PFSK-1 (cell line): ENCODE results near the gene EFR3B.

ENCODE experiments used
- FOXP2 ChIP-seq: optimal IDR thresholded peaks from 2 replicates; pipeline ENCODE3; 2011; ENCODE audit warnings: borderline replicate concordance, control low read depth, inconsistent platforms; ENCODE audit not compliant: insufficient read depth; ENCODE audit errors: extremely low read length, extremely low read depth
- POLR2AphosphoS5 ChIP-seq: IDR thresholded peaks from 2 replicates; pipeline ENCODE4 v1.6.1; 2012; ENCODE audit warnings: low read depth, mild to moderate bottlenecking, control low read depth, low read length, moderate library complexity
- SIN3A ChIP-seq: IDR thresholded peaks from 2 replicates; pipeline ENCODE4 v1.6.1; 2012; ENCODE audit warnings: mild to moderate bottlenecking, low read length, moderate library complexity, borderline replicate concordance; ENCODE audit not compliant: insufficient read depth
- TAF1 ChIP-seq: IDR thresholded peaks from 2 replicates; pipeline ENCODE4 v1.6.1; 2012; ENCODE audit warnings: low read length, control low read depth, borderline replicate concordance; ENCODE audit not compliant: insufficient read depth
- TF ChIP-seq, protein P1 (sequence below), 2 experiments: IDR thresholded peaks; 2 replicates each; pipeline versions ENCODE4 v1.6.1 to v1.8.0; 2011 to 2012; ENCODE audit warnings: low read depth in 2 of 2, low read length in 2 of 2, control low read depth in 1 of 2, inconsistent platforms in 1 of 2, mild to moderate bottlenecking in 1 of 2, moderate library complexity in 1 of 2; ENCODE audit not compliant: insufficient read depth in 1 of 2

- no peak for TF ChIP-seq TAF1
- no peak for TF ChIP-seq POLR2AphosphoS5
- TF ChIP-seq, protein P1, sequence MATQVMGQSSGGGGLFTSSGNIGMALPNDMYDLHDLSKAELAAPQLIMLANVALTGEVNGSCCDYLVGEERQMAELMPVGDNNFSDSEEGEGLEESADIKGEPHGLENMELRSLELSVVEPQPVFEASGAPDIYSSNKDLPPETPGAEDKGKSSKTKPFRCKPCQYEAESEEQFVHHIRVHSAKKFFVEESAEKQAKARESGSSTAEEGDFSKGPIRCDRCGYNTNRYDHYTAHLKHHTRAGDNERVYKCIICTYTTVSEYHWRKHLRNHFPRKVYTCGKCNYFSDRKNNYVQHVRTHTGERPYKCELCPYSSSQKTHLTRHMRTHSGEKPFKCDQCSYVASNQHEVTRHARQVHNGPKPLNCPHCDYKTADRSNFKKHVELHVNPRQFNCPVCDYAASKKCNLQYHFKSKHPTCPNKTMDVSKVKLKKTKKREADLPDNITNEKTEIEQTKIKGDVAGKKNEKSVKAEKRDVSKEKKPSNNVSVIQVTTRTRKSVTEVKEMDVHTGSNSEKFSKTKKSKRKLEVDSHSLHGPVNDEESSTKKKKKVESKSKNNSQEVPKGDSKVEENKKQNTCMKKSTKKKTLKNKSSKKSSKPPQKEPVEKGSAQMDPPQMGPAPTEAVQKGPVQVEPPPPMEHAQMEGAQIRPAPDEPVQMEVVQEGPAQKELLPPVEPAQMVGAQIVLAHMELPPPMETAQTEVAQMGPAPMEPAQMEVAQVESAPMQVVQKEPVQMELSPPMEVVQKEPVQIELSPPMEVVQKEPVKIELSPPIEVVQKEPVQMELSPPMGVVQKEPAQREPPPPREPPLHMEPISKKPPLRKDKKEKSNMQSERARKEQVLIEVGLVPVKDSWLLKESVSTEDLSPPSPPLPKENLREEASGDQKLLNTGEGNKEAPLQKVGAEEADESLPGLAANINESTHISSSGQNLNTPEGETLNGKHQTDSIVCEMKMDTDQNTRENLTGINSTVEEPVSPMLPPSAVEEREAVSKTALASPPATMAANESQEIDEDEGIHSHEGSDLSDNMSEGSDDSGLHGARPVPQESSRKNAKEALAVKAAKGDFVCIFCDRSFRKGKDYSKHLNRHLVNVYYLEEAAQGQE (IDR thresholded peaks at IDR 0.05; ENCODE audit: insufficient read depth in 1 of 2, low read depth in 2 of 2, low read length in 2 of 2) = no peak
- no peak for TF ChIP-seq SIN3A
- TF ChIP-seq FOXP2 = no peak
Observed at GRCh38 chr2:25122367-25122766, 80.5 kb downstream of the EFR3B start.
